ENCODE measurements around the gene TMEM17.
"Not testable (repeated sequence)": the region's sequence is repeated elsewhere in the genome, so short reads cannot be mapped to it uniquely, and the experiment has no call there.

TMEM17 gene

GRCh38 chr2:62505750-62506420 is at the start of gene TMEM17:
TSS of gene TMEM17 (minus strand) at chr2:62506195. CDS start at chr2:62506129, 66 bp downstream.
- DNase-seq, result peak; percentile 73

GRCh38 chr2:62554440-62554839 is 48.4 kb upstream of the TMEM17 start:
- no peak for DNase-seq

GRCh38 chr2:62550461-62550860 is 44.5 kb upstream of the TMEM17 start:
- no peak for DNase-seq

GRCh38 chr2:62547854-62548253 is 41.9 kb upstream of the TMEM17 start:
- no peak for DNase-seq

DNA sequence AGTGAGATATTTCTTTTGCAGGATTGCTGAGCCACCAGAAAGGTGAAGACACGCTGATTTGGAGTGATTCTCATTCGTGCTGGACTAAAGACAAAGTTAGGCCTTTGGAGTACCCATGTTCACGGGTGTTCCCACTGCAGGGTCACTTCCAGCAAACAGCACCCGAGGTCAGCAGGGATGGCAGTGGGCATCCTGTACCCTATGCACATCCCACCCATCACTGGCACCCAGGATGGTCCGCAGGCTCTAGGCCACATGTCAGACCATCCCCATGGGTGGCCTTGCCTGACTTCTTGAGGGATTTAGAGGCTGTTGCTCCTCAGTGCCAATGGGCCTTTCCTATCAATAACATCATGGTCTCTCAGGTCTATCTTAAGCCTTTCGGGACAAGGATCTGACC is 39.3 kb upstream of the TMEM17 start:
- DNase-seq, result no peak

DNA sequence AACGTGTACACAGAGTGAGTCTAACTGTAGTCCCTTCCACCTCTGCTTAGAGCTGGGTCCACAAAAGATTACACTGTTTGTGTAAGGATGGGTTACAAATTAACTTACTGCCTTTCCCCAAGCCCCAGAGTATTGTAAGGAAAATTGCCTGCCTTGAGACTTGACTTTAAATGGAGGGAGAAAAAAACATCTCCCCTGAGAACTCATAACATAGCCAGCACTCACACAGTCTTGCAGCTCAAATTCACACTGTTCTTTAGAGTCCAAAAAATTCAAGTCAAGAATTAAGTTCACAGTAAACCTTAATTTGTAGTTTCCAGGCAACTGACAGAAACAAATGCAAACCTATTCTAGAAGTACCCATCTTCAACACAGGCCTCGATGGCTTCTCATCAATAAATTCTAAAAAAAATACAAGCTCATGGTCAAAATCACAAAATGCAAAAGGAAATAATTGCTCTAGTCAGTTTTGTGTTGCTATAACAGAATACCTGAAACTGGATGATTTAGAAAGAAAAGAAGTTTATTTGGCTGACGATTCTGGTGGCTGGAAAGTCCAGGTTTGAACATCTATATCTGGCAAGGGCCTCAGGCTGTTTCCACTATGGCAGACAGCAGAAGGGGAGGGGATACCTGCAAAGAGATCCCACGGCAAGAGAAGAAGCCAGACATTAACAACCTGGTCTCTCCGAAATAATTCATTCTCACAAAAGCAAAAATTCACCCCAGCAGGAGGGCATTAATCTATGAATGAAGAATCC is 34.6 kb upstream of the TMEM17 start:
- no peak for DNase-seq

DNA sequence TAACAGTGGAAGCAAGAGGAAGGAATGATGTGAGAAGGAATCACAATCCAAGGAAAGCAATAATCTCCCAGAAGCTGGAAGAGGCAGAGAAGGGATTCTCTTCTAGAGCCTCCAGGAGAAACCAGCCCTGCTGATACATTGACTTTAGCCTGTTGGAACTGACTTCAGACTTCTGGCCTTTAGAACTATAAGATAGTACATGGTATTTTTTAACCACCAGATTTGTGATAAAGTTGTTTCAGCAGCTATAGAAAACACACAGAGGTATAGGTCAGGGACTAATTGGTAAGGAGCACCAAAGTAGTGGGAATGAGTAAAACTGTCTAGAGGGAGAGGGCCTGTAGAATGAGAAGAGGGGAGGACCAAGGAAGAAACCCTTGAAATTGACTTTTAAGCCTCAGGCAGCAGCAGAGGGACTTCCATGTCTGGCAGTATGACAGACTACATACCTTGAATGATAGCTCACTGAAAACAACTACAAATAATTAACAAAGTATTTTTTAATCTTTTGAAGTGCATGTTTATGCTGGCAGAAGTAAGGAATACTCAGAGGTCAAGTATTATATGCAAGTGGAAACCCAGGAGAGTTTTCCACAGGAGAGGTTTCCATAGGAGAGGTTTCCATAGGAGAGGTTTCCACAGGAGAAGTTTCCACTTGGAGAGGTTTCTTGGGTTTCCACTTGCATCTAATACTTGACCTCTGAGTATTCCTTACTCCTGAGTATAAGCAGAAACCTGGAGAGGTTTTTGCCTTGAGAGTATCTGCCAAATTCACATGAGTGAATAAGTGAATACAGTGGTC is 33.8 kb upstream of the TMEM17 start:
- no peak for DNase-seq

- no peak for DNase-seq
These were observed 32.8 kb upstream of the TMEM17 start for GRCh38 chr2:62538756-62539155.

DNA sequence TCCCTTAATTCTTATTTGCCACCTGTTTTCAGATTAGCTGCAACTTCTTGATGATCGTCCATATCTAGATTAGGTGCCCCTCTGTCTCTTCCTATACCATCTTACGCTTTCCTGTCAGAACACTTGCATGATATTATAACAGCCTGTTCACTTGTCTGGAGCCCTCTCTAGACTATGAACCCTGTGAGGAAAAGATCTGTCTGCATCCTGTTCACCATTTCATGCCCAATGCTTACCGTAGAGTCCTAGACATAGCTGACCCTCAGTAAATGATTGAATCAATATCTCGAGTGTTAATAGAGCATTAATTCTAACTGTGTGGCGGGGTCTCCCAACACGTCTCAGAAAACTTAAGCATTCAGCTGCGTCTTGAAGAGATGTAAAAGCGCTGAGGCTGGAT is 31.8 kb upstream of the TMEM17 start:
- no peak for DNase-seq

DNA sequence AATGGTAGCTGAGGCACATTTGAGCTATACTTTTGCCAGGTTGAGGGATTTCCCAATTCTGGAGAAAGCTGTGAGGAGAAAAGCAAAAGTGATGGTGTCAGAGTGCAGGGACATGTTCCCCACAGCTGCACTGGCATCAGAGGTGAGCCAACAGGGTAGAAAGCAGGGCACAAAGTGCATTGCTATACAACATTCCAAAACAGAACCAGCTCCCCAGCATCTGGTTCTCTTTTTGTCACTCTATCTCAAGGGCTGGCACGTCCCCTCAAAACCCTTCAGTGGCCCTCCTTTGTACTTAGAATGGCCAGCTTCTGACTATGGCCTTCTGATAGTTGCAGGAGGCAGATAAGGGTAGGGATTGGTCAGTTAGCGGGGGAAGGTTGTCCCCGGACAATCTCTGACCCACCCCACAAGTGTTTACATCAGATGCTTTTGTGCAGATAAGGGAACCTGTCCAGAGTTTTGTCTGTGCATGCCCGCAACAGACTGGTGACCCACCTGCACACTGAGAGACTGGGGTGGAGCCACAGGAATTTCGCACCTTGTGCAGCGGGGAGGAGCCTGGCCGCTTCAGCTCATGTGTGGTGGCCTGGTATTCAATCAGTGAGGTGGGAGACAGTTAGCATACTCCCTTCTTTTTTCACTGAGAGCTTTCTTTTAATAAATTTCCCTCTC is 31.0 kb upstream of the TMEM17 start:
- DNase-seq, result no peak

- not testable (repeated sequence) for DNase-seq
These were observed 29.5 kb upstream of the TMEM17 start for GRCh38 chr2:62535521-62535920.

- no peak for DNase-seq
These were observed 25.6 kb upstream of the TMEM17 start for GRCh38 chr2:62531594-62531993.

GRCh38 chr2:62529758-62530157 is 23.8 kb upstream of the TMEM17 start:
- DNase-seq, result no peak

DNA sequence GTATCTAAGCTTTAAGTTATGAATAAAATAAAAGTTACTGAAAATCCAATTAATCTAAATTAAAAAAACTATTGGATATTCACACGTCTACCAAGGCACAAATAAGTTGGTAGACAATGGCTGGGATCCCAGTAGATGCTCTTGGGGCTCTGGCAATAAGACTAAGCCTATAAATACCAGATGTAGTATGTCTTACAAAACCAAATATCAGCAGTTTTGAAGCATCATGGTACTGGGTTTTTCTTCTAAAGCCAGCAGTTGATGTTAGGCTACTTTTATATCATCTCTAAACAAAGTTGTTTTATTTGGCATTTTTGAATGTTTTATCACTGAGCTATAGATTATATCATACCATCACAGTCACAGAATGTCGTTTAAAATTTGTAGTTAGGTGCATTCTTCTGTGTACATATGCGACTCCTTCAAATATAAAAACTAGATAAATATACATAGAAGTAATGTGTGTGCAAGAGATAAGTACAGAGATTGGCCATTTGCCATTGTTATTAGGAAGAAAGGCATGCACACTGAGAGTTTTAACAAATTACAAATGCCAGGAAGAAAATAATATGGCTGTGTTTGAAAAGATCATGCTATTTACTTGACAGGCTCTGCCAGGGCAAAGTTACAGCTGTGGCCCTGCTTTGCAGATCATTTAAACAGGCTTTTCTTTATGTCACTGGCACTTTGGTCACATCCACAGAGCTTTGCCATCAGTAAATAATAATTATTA is 21.6 kb upstream of the TMEM17 start:
- no peak for DNase-seq

GRCh38 chr2:62526531-62527381 is 20.8 kb upstream of the TMEM17 start:
- no peak for DNase-seq

GRCh38 chr2:62525549-62526269 is 19.7 kb upstream of the TMEM17 start:
- no peak for DNase-seq

DNA sequence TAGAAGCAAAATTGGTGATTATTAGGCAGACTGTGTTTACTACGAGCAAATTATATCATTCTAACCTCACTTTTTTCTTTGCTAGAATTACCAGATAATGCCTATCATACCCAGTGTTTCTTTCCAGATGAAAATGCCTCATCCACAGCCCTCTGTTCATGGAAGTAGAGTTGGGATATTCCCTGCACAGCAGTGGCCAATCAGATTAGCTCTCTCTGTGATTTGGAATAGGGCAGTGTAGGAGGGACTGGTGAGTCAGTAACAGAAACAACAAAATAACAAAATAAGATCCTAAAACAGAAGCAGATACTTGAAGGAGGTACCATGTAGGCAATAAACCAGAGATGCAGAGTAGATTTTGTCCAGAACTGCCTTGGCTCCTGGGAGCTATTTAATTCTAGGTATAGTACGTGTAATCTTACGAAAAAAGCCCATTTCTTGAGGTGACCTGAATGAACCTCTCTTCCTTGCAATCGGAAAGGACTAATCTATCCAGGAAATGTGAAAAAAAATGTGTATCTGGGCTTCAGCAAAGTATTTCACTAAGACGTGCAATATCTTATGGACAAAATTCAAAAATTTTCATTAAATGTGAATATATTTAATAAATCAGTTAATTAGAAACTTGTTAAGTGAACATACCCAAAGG is 18.4 kb upstream of the TMEM17 start:
- no peak for DNase-seq

GRCh38 chr2:62521061-62521460 is 15.1 kb upstream of the TMEM17 start:
- not testable (repeated sequence) for DNase-seq

GRCh38 chr2:62512384-62512783 is 6.4 kb upstream of the TMEM17 start:
- DNase-seq, result no peak

GRCh38 chr2:62511636-62512035 is 5.6 kb upstream of the TMEM17 start:
- DNase-seq, result no peak

All from NCI-H446 treated with DMSO at 0.1 percent for 48 hours (cell line).